Measurements from ENCODE around the gene LAMB3. TPM values are rescaled to one million over a fixed set of nuclear protein-coding genes. Genes with fewer than 3 reads are reported as not detected.

The LAMB3 gene
- total RNA-seq, 1 experiment from 2014 or later: 70.2 TPM

DNA sequence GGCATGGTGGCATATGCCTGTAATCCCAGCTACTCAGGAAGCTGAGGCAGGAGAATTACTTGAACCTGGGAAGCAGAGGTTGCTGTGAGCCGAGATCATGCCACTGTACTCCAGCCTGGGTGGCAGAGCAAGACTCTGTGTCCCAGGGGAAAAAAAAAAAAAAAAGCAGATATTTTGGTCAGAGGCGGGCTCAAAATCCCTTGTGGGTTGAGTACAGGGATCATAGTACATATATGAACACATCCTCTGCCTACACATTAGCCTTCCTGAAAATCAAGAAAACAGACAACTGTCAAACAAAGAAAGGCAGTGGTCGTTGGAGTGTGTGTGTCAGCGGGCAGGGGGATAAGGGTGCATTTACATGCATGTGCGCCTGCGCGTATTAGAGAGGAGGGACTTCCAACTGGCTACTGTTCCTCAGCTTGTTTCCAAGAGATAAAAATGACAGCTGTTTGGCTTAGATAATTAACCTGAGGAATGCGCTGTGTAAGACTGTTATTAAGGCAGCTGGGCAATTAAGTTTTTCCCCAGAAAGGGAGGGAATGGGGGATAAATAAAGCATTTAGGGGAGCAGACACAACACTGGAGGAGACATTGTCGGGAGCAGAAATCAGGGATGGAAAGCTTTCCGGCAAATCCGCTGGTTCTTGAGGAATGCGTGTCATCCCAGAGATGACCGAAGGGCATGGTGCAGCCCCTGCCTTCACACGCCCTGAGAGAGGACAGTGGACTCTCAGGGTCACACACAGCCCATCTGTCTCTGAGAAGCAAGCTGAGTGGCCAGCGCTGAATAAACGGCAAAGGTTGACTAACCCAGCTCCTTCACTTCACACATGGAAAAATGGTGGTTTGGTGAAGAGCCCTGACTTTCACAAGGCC lies 6.4 kb downstream of the LAMB3 start:
- Histone ChIP-seq H3K9me3 (ENCODE audit: control insufficient read depth in 1 of 2, insufficient read depth in 1 of 2, low read depth in 1 of 2, low read length in 2 of 2) (no peaks in the 10 kb centered on the region), H2AFZ (ENCODE audit: low read depth, low read length, poor library complexity, severe bottlenecking) (no peak overlapping the region), H3K36me3 (ENCODE audit: control insufficient read depth in 1 of 2, insufficient read depth in 2 of 2, low read length in 2 of 2) (peaks cover 0 to 7% of the 10 kb centered on the region in 2 experiments; a peak in 1 of 4 replicates), H3K27me3 (ENCODE audit: insufficient read depth, low read length) (no peaks in the 10 kb centered on the region), H3K79me2 (ENCODE audit: insufficient read depth, low read length) (peaks cover 8% of the 10 kb centered on the region; the same call in 1 of the 2 replicates), H3K9me2 (ENCODE audit: insufficient read depth) (no peaks in the 10 kb centered on the region), H3K4me3 (replicated peaks in 1 of 2; ENCODE audit: low read depth in 1 of 2, low read length in 2 of 2) (no peak overlapping the region), H3K4me1 (ENCODE audit: control insufficient read depth in 1 of 2, insufficient read depth in 2 of 2, low read length in 2 of 2) (peaks cover 26 to 36% of the 10 kb centered on the region in 2 experiments), H4K20me1 (ENCODE audit: insufficient read depth) (no peaks in the 10 kb centered on the region), H3K27ac (ENCODE audit: low read depth, low read length) (no peak overlapping the region), H3K4me2 (ENCODE audit: low read length) (no peak overlapping the region), H3K9ac (ENCODE audit: low read length) (no peak overlapping the region)
- RAD21 ChIA-PET (ENCODE audit: low non-redundant PET in 1 of 2, low total read pairs in 2 of 2, uncharacterized antibody in 2 of 2, unreplicated experiment in 2 of 2): no interaction called here
- POLR2A ChIA-PET: no interaction called here
- intact Hi-C loops (cut with micrococcal nuclease): no loop called here
- CTCF ChIA-PET: no interaction called here
- ATAC-seq (no peak), DNase-seq (ENCODE audit: low read depth, low spot score) (no peak)
- TF ChIP-seq SIN3A (IDR thresholded peaks at IDR 0.05; ENCODE audit: low read depth) (no peak), SP1 (IDR thresholded peaks at IDR 0.05; ENCODE audit: low read depth) (no peak), CEBPB (IDR thresholded peaks at IDR 0.05; ENCODE audit: low read depth) (no peak), EZH2phosphoT487 (IDR thresholded peaks at IDR 0.05; ENCODE audit: borderline replicate concordance) (no peak), EZH2 (IDR thresholded peaks at IDR 0.05) (no peak), POLR2AphosphoS5 (IDR thresholded peaks at IDR 0.05; ENCODE audit: low read depth, low read length) (no peak), ZNF274 (IDR thresholded peaks at IDR 0.05; ENCODE audit: low read depth, low read length) (no peak), RAD21 (IDR thresholded peaks at IDR 0.05; ENCODE audit: low read depth) (no peak), EGR1 (IDR thresholded peaks at IDR 0.05; ENCODE audit: low read depth) (no peak), TCF7L2 (IDR thresholded peaks at IDR 0.05; ENCODE audit: borderline replicate concordance, extremely low read depth, insufficient read depth, insufficient read length) (no peak), FOSL1 (IDR thresholded peaks at IDR 0.05; ENCODE audit: low read depth) (no peak), POLR2A (IDR thresholded peaks at IDR 0.05; ENCODE audit: borderline replicate concordance, extremely low read depth, insufficient read depth, insufficient read length) (no peak), YY1 (IDR thresholded peaks at IDR 0.05; ENCODE audit: extremely low read depth, insufficient replicate concordance, low read depth, low read length) (no peak), JUND (IDR thresholded peaks at IDR 0.05) (no peak)
- TF ChIP-seq, protein P1, sequence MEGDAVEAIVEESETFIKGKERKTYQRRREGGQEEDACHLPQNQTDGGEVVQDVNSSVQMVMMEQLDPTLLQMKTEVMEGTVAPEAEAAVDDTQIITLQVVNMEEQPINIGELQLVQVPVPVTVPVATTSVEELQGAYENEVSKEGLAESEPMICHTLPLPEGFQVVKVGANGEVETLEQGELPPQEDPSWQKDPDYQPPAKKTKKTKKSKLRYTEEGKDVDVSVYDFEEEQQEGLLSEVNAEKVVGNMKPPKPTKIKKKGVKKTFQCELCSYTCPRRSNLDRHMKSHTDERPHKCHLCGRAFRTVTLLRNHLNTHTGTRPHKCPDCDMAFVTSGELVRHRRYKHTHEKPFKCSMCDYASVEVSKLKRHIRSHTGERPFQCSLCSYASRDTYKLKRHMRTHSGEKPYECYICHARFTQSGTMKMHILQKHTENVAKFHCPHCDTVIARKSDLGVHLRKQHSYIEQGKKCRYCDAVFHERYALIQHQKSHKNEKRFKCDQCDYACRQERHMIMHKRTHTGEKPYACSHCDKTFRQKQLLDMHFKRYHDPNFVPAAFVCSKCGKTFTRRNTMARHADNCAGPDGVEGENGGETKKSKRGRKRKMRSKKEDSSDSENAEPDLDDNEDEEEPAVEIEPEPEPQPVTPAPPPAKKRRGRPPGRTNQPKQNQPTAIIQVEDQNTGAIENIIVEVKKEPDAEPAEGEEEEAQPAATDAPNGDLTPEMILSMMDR (IDR thresholded peaks at IDR 0.05 in 2 of 3, conservative IDR thresholded peaks at IDR 0.05 in 1 of 3; ENCODE audit: borderline replicate concordance in 1 of 3, insufficient read depth in 1 of 3, low read depth in 2 of 3, low read length in 2 of 3): no peak
- TF ChIP-seq, protein P2, sequence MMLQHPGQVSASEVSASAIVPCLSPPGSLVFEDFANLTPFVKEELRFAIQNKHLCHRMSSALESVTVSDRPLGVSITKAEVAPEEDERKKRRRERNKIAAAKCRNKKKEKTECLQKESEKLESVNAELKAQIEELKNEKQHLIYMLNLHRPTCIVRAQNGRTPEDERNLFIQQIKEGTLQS (IDR thresholded peaks at IDR 0.05): no peak
- TF ChIP-seq, protein P3, sequence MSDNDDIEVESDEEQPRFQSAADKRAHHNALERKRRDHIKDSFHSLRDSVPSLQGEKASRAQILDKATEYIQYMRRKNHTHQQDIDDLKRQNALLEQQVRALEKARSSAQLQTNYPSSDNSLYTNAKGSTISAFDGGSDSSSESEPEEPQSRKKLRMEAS (IDR thresholded peaks at IDR 0.05): no peak
- TF ChIP-seq, protein P4, sequence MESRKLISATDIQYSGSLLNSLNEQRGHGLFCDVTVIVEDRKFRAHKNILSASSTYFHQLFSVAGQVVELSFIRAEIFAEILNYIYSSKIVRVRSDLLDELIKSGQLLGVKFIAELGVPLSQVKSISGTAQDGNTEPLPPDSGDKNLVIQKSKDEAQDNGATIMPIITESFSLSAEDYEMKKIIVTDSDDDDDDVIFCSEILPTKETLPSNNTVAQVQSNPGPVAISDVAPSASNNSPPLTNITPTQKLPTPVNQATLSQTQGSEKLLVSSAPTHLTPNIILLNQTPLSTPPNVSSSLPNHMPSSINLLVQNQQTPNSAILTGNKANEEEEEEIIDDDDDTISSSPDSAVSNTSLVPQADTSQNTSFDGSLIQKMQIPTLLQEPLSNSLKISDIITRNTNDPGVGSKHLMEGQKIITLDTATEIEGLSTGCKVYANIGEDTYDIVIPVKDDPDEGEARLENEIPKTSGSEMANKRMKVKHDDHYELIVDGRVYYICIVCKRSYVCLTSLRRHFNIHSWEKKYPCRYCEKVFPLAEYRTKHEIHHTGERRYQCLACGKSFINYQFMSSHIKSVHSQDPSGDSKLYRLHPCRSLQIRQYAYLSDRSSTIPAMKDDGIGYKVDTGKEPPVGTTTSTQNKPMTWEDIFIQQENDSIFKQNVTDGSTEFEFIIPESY (IDR thresholded peaks at IDR 0.05; ENCODE audit: extremely low read depth, insufficient replicate concordance, low read length): no peak
- no TSS peak for BruUV-seq (replicated peaks)
